ENCODE data around the gene RNF41.
A peak's percentile ranks its signal among the peaks of the same experiment; 100 is the strongest.
"Not testable (repeated sequence)": the region's sequence is repeated elsewhere in the genome, so short reads cannot be mapped to it uniquely, and the experiment has no call there.

The RNF41 gene

DNA sequence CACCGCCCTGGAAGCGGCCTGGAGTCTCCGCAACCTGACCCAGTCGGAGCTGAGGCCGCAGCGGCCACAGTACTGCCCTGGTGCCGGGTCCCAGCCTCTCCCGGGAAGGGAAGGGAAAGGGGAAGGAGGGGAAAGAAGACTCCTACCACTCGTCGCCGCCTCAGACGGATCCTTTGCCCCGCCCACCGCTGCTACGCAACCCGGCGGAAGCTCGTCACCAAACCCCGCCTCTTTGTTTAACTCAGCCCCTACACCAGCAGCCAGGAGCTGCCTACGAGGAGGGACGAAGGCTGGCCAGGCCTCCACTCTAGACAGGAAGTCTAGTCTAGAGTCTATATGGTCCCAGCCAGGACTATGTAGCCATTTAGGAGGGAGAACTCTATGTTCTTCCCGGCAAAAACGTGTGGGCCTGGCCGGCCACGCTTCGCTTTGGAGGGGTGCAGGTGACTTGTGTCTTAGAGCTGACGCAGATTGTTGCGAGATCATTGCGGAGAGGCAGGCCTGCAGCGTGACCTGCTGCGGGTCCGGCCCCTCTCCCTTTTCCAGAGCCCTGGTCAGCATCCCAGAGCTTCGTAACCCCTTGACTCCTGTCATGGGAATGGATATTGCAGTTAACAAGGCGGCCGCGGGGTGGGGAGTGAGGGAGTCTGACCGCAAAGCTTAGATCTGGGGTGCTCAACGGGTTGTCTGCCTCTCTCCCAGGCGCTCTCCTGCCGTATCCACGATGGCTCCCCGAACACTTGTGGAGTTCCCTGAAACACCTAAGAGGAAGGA, at the start of gene RNF41:
RNF41 (minus strand) TSS at position 166 of the 774 bp plus-strand sequence. CDS start 7,875 bp downstream, outside the sequence.
- peak; percentile 87 for DNase-seq (ENCODE audit: low read depth)

DNA sequence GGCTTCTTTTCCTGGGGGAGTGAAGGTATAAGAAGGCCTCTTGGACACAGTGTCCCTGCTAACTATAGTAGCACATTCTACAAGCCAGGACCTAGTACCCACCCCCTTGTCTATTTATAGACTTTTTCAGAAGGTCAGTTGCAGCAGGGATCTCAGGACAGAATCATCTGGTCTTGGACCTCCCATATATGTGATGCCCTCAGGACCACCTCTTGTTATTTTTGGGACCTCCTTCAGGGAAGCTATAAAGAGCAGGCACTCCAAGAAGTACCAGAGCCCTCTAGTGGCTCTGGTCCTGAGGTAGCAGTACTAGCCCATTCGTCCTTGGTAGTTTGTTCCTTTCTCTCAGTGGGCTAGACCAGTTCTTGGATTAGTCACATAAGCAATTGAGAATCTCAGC, 49.3 kb upstream of the RNF41 start:
- DNase-seq (ENCODE audit: low read depth): no peak

DNA sequence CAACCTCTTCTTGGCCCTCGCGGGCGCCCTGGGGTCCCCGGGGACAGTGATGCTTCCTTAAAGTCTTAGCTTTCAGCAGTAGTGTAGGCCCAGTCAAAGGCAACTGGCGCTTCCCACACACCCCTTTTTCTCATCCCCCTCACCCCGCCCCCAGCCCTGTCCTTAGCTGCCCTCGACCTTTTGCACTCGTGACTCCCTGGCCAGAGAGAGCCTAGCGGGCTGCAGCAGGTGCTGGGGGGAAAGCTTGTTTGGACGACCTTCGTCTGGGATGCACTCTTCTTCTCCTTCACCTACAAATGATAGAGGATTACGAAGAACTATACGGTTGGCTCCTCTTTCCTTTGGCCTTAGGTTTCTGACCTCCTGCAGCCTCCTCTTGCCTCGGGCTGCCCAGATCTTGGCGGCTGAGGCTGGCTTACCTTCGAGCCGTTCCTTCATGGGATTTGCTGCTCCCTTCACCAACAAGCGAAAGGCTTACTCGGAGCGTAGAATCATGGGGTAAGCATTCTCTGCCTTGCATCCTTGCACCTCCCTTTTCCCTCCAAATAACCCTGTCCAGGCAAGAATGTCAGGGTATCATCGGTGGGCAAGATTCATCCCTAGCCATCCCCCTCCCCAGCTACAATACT, 45.8 kb upstream of the RNF41 start:
- no peak for DNase-seq (ENCODE audit: low read depth)

DNA sequence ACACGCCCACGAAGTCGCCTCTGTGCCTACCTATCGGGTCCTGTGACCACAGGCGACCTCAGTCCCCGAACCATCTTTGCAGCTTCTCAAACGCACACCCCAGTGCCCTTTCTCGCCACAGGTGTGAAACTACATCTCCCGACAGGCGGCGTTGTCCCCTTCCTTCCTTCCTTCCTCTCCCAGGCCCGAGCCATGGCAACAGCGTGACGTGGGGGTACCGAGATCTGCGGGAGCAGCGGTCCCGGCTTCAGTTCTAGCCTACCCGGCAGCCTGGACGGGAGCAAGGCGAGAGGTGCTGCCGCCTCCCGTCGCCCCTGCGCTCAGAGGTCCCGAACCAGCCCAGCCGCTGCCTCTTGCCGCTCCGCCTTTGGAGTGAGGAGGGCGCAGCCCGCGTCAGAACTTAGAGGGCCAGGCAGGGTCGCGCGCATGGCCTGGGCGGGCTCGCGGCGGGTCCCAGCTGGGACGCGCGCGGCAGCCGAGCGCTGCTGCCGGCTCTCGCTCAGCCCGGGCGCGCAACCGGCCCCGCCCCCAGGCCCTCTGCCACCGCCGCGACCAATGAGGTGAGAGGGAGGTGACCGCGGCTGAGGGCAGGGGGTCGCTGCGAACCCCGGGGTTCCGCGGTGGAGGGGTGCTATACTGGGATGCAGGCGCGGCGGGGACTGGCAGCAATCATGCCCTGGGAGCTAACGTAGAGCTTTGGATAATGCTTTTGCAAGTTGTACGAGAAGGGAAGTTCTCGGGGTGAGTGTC, 45.1 kb upstream of the RNF41 start, which contains the start of gene COQ10A:
COQ10A (plus strand) TSS at position 250 of the 750 bp plus-strand sequence; CDS start at position 427, 177 bp downstream.
- peak; percentile 82 for DNase-seq (ENCODE audit: low read depth)

DNA sequence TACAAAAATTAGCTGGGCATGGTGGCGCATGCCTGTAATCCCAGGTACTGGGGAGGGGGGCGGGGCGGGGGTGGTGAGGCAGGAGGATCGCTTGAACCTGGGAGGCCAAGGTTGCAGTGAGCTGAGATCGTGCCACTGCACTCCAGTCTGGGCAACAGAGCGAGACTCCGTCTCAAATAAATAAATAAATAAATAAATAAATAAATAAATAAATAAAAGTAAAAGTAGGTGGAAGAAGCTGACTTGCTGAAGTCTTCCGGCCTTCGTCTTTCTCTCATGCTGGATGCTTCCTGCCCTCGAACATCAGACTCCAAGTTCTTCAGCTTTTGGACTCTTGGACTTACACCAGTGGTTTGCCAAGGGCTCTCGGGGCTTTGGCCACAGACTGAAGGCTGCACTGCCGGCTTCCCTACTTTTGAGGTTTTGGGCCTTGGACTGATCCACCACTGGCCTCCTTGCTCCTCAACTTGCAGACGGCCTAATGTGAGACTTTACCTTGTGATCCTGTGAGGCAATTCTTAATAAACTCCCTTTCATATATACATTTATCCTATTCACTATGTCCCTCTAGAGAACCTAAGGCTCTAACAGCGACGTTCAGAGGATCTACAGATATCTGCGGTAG, 44.5 kb upstream of the RNF41 start:
- DNase-seq (ENCODE audit: low read depth): not testable (repeated sequence)

DNA sequence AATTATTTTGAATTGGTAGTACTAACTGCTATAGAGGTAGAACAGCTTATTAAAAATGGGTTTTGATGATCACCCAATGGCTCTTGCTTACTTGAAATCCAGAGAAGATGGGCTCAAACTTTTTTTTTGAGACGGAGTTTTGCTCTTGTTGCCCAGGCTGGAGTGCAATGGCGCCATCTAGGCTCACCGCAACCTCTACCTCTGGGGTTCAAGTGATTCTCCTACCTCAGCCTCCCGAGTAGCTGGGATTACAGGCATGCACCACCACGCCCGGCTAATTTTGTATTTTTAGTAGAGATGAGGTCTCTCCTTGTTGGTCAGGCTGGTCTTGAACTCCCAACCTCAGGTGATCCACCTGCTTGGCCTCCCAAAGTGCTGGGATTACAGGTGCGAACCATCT, 41.2 kb upstream of the RNF41 start:
- peak; percentile 12 for DNase-seq (ENCODE audit: low read depth)

DNA sequence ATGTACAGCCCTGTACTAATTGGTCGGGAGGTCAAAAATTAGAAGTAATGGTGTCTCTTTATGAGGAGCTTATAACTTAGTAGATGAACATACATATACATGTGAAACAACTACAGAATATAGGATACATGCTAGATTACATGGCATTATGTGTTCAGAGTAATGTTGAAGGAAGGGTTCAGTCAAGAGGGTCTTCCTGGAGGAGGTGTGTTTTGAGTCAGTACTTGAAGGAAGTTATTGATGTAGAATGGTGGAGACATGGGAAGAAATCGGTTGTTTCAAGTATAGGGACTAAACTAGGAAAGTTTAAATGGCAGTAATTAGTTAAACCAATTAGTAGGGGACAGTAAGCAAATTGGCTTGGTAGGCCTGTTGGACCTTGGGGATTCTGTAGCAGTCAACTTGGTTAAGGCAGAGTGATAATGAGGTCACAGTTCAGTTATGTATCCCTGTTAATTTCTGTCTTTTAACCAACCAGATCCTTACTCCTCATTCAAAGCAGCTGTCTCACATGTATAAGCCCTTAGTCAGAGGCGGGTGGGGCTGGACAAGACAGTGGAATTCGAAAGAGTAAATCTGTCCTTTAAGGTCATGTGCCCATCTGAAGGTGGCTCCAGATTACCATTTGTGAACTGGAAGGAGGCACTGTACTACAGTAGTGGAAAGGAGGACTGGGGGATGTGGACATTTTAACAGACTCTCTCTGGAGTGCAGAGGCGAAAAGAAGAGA, 39.9 kb upstream of the RNF41 start:
- no peak for DNase-seq (ENCODE audit: low read depth)

DNA sequence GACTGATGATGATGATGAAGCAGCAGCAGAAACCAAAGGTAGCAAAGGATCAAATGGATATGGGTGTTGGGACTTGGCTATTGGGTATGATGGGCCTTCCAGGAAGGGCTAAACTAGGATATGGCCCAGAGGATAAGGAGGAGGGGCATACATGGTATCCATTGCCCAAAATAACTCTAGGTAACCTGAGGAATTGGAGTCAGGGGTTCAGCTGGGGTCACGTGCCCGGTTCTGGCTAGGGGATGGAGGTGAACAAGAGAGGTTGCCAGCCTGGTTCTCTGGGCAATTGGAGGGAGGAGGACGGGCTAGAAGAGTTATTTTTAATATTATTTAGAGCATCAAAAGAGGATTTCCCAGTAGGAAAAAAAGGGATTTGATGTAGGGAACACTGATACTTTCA, 39.2 kb upstream of the RNF41 start:
- no peak for DNase-seq (ENCODE audit: low read depth)

DNA sequence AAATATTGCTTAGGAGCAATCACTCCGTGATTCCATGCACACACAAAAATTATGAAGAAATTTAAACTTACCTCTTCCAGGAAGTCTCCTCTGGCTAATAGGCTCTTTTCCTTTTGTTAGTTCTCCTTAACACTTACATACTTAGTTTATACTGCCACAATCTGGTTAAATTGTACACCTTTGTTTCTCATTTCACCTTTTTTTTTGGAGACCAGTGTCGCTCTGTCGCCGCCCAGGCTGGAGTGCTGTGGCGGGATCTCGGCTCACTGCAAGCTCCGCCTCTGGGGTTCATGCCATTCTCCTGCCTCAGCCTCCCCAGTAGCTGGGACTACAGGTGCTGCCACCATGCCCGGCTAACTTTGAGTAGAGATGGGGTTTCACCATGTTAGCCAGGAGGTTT, 38.7 kb upstream of the RNF41 start:
- DNase-seq (ENCODE audit: low read depth): no peak

DNA sequence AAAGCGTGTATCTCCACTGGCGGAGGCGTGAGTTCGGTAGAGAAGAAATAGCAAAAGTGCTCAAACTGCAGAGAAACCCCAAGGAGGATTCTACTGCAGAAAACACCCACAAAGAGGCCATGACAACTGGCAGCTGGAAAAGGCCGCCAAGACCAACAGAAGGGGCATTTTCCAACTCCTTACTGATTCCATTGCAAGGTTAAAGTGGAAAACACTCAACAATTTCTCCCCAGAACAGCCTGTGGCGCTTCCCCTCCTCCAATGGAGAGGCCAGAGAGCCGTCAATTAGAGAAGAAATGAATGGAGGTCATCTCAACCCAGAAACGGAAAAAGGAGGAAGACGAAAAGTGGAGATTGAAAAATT, 37.1 kb upstream of the RNF41 start:
- DNase-seq (ENCODE audit: low read depth): no peak

DNA sequence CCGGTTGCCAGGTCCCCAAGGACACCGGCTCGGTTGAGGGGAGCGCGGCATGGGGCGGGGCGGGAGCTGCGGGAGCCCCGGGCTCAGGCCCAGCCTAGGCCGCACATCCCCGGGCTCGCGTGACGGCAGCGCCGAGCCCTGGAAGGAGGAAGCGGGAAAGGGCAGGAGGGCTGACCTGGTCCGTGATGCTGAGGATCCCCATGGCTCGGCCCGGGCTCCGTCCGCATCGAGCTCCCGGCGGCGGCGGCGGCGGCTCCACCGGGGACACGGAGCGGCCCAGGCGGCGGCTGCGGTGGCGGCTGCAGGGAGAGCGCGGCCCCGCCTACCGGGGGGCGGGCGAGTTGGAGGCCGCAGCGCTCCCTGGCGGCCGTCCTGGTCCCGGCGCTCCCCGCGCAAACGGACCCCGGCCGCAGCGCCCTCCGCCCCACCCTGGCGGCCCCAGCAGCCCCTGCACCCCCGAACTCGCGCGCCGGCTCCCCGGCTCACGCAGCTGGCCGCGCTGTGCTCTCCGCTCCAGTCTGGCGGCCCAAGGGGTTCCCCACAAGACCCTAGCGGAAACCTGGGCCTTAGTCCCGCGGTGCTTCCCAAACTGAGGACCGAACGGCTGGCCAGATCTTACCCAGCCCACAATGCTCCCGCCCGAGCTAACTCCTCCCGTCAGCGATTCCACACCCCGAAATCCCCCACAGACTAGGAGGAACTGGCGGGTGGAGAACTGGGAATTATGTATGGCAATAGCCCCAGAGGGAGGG, 36.5 kb upstream of the RNF41 start, which contains the start of gene ANKRD52:
ANKRD52 (minus strand) TSS at position 317 of the 752 bp plus-strand sequence; CDS start at position 202, 115 bp downstream.
- peak; percentile 83 for DNase-seq (ENCODE audit: low read depth)

DNA sequence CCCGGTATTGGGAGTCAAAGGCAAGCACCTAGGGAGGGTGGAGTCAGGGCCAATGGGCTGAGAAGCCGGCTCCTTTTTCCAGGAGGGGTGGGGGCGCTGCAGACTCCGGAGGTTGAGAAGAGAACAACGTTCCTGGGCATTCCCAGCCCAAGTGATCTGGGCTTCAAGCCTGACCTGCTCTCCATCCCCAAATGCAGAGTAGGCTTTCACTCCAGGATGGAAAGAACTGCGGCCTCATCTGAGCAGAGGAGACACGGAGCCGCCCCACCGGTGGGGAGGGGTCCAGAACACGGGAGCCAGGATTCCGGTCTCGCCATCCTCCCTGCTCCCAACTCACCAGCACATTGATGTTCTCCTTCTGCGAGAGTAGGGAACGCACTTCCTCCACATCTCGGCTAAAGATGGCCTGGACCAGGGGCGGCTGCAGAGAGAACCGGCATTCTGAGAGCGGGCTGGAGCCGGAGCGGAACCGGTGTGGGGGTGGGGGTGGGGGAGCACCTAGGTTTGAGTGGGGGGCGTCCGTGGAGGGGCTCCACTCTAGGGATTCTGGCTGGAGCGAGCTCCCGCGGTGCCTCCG, 35.9 kb upstream of the RNF41 start:
- no peak for DNase-seq (ENCODE audit: low read depth)

DNA sequence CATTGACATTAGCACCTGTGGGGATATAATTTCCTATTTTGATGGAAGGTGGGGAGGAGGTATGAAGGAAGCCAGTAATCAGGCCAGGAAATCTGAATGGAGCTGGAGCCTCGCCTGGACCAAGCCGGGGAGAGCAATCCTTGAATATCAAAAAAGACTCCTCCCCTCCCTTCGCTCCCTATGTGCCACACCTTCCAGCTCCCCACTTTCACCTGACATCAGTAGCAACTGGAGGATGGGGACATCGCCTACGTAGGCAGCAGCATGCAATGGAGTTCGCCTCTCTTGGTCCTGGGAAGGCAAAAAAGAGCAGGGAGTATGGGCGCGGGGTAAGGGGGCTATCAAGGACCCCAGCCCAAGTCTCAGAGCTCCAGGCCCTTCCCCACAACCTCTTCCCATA, 35.3 kb upstream of the RNF41 start:
- DNase-seq (ENCODE audit: low read depth): no peak

DNA sequence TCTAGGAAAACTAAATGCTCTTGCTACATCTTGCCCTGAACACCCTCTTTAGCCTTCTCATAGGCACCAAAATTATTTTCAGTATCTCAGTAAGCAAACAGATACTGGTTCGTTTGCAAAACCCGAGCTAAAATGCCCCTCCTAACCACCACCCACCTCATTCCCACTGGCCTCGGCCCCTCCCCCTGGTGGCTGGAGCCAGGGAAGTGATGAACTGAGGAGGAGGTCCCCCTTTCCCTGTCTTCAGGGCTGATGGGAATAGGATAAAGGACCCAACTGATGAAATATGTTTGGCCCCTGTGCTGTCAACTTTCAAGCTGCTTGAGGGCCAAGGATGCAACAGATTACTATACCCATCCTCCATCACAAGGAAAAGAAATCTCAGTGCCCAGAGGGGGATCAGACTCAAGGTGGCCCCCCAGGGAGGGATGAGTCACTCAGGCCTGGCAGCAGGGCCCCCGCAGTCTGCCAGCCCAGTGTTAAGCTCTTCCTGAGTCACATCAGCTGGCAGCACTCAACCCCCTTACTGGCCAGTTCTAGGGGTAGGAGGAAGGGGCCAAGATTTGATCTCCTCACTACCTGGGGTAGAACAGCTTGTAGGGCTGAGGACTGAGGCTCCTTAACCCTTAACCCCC, 34.7 kb upstream of the RNF41 start:
- no peak for DNase-seq (ENCODE audit: low read depth)

DNA sequence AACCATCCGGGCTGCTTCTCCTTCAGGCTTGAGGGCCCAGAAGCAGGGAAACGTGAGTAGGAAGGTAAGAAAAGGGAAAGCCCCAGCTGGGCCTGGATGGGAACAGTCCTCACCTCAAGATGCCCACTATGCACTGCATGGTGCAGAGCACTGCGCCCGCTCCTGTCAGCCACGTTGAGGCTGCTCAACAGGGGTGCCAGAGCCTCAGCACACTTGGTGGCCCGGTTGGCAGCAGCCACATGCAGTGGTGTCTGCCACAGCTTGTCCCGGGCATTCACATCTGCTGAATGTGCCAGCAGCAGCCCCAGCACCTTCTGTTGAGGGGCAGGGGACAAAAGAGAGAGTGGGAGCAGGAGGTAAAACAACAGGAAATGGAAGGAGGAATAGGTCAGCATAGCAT, 33.9 kb upstream of the RNF41 start:
- DNase-seq (ENCODE audit: low read depth): no peak

DNA sequence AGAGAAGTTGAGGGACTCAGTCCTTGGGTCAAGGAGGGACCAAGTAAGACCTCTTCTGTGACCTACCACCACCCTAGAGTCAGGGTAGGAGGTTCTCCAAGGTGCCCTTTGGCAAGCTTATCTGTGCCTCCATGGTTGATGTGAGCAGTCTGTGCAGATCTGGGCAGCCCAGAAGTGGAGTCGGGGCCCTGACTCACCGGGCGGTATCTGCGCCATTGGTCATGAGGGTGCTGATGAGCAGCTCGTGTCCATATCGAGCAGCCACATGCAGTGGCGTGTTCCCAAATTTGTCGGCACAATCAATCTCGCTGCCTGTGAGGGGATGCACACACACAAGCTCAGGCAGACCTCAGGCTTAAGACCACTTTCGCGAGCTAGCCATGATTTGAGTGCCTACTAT, 31.4 kb upstream of the RNF41 start:
- DNase-seq (ENCODE audit: low read depth): no peak

DNA sequence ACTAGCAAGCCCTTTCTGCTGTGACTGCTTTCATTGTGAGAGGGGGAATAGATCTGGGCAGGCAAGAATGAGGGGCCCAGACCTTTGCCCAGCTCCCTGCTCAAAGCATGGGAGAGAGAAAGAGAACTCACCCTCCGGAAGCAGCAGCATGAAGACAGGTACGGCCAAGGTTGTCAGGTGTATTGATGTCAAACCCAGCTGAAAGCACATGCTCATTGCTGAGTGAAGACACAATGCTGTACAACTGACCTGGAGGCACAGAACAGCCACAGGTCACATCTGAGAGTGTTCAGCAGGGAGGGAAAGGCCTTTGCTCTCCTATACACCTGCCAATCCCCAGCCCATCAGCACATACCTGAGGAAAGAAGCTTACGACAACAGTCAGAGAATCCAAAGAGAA, 30.9 kb upstream of the RNF41 start:
- DNase-seq (ENCODE audit: low read depth): no peak

DNA sequence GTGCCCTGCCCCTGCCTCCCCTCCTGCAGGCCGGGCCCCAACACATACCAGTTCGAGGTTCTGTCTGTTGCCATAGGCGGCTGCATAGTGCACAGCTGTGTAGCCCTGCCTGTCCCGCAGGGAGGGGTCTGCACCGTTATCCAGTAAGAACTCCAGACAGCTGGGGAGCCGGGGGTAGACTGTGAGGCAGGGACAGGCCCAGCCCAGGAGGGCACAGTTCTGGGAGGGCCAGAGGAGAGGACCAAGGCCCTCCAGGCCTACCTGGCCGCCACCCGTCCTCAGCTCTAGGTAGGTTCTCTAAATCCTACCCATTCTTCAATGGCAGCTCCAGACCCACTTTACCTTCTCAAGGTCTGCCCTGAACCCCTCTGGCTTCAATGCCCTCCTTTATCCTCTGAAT, 27.0 kb upstream of the RNF41 start:
- DNase-seq (ENCODE audit: low read depth): no peak

DNA sequence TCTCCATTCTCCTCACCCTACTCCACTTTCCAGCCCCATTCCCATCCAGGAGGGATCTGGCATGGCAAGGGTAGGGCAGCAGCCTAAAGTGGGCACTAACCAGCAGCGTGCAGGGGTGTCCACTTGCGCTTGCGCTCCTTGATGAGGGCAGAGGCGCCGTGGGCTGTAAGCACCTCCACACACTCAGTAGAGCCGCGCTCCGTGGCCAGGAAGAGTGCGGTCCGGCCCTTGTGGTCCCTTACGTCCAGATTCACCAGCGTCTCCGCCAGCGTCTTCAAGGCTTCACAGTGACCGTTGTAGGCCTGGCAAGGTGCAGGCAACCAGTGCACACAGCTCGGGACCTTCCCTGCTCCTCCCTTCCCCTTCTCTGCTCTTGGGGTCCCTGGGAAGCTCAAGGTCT, 26.2 kb upstream of the RNF41 start:
- no peak for DNase-seq (ENCODE audit: low read depth)

DNA sequence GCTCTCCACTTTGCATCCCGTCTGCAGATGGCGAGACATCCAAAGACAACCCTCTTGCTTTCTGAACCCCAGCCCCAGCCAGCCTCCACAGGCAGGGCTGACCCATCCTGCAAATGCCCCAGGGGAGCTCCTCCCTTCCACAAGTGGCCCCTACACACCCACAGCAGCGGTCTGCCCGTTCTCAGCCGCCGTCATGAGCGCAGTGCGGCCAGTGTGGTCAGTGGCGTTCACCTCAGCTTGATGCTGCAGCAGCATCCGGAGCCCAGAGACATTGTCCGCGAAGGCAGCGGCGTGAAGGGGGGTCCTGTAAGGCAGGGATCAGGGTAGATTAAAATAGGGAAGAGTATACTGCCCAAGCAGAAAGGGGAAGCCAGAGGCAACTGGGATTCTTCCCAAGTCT, 22.8 kb upstream of the RNF41 start:
- DNase-seq (ENCODE audit: low read depth): no peak
